Right forelimb (tissue), 1 donor: Measurements from ENCODE around the gene KCNK4.
"Not testable (repeated sequence)": the region's sequence is repeated elsewhere in the genome, so short reads cannot be mapped to it uniquely, and the experiment has no call there.

ENCODE experiments used
- DNase-seq: peaks from one replicate; pipeline ENCODE4 v3.0.0-alpha.2; 2018

Gene KCNK4

DNA sequence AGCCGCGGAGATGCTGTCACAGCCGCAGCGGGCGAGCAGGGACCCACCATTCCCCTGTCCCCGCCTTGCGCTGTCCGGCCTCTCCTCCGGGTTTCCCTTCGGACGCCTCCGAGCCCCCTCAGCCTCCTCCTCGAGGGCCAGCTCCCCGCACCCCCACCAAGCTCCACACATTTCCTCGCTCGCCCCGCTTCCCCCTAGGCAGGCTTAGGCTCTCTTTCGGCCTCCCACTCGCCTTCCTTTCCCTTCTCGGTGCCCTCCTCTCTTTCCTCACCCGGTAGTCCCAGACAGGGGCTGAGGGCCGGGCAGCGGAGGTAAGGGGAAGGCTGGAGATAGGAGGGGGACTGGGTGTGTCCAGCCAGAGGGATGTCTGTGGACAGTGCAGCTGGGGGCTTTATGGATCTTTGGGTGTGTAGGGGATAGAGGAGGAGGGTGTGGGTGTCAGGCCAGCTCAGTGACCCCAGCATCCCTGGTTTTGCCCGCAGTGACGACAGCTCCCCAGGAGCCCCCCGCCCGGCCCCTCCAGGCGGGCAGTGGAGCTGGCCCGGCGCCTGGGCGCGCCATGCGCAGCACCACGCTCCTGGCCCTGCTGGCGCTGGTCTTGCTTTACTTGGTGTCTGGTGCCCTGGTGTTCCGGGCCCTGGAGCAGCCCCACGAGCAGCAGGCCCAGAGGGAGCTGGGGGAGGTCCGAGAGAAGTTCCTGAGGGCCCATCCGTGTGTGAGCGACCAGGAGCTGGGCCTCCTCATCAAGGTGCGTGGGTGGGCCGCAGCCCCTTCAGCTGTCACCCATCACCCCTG, 1.6 kb downstream of the KCNK4 start:
- DNase-seq = no peak

DNA sequence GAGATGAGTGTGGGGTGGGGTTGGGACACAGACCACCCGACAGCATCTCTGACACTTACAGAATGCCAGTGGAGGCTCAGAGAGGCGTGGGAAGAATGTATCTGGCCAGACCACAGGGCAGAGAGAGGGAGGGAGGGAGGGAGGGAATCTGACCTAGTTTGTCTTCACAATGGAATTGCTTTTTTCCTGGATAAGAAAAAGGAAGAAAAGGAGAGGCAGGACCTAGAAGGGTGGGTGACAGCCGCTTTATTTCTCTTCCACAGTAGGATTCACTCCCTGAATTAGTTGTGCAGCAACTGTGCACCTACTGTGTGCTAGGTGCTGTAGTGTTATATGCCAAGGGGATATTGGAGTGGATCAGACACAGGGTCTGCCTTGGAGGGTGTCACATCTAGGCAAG, 3.7 kb downstream of the KCNK4 start:
- DNase-seq = no peak

DNA sequence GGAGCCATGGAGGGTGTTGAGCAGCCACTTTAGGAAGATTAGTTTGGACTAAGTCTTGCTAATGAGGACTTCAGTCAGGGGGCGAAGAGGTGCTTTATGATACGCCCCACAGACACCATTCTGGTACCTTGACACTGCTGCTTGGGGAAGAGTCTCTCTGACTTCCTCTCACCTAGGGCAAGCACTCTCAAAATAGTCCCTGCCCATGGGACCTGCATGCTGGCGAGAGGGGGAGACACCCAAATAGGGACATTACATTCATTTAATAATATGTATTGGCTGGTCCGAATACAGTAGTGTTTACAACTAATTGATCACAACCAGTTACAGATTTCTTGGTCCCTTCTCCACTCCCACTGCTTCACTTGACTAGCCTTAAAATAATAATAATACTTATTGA, 4.7 kb downstream of the KCNK4 start:
- DNase-seq = no peak

DNA sequence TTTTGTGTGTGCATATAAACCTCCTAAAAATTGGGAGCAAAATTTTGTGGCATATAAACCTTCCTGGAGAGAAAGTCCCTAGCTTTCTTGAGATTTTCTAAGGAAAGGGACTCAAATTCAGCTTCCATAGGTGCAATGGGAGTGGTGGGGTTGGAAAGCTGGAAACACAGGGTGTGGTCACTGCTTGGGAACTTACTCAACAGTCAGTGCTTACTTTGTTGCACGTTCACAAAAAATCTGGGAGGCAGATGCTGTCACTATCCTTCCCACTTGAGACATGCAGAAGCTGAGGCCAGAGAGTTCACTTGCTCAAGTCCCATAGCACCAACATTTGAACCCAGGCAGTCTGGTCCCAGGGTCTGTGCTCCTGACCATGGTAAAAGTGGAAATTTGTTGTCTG, 5.1 kb downstream of the KCNK4 start:
- no peak for DNase-seq

DNA sequence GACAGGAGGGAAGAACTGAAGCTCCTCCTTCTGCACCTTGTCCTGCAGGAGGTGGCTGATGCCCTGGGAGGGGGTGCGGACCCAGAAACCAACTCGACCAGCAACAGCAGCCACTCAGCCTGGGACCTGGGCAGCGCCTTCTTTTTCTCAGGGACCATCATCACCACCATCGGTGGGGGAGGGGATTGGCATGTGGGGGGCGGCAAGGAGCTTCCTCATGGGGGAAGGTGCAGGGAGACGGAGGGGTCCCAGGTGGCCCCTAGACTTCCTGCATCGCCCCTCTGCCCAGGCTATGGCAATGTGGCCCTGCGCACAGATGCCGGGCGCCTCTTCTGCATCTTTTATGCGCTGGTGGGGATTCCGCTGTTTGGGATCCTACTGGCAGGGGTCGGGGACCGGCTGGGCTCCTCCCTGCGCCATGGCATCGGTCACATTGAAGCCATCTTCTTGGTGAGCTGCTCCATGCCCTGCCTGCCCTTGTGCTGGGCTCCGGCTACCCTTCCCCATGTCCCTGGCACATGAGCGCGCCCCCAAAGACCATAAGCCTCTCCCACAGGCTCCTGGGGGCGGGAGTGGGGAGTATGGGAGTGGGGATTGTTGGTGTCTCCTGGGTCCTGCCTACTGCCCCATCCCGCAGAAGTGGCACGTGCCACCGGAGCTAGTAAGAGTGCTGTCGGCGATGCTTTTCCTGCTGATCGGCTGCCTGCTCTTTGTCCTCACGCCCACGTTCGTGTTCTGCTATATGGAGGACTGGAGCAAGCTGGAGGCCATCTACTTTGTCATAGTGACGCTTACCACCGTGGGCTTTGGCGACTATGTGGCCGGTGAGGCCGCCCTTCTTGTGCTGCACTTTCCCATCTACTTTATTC, 6.0 kb downstream of the KCNK4 start:
- DNase-seq = no peak

DNA sequence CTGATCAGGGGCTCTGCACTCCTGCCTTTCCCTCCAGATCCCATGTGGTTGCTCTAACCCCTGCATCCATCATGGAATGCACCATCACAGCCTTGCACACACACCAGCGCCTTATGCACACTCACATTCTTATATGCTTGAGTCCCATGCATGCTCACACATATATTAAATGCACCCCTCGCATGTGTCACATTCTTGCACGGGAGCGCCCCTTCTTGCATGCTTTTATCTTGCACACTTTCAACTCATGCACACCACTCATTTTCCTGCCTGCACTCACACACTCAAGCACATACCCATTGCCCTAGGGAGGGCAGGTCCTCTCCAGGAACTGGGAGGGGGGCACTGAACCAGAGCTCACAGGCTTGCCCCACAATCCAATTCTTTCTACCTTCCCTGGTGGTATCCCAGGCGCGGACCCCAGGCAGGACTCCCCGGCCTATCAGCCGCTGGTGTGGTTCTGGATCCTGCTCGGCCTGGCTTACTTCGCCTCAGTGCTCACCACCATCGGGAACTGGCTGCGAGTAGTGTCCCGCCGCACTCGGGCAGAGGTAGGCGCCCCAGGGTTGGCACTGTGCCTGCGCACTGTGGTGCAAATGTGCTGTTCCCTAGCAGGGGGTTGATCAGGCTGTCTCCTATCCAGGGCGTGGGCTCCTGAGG, 6.7 kb downstream of the KCNK4 start:
- no peak for DNase-seq

DNA sequence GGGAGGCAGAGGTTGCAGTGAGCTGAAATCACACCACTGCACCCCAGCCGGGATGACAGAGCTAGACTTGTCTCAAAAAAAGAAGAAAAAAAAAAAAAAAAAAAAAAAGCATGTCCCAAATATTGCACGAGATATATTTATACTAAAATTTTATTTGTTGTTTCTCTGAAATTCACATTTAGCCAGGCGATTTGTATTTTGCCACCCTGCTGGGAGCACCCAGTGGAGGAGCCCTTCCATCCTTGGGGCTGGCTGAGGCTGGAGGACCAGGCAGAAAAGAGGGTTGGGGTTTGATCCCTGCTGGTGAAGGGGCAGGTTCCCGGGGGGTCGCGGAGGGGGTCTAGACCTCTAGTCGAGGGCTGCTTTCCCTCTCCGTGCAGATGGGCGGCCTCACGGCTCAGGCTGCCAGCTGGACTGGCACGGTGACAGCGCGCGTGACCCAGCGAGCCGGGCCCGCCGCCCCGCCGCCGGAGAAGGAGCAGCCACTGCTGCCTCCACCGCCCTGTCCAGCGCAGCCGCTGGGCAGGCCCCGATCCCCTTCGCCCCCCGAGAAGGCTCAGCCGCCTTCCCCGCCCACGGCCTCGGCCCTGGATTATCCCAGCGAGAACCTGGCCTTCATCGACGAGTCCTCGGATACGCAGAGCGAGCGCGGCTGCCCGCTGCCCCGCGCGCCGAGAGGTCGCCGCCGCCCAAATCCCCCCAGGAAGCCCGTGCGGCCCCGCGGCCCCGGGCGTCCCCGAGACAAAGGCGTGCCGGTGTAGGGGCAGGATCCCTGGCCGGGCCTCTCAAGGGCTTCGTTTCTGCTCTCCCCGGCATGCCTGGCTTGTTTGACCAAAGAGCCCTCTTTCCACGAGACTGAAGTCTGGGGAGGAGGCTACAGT, 8.1 kb downstream of the KCNK4 start:
- peak; percentile 78 for DNase-seq

DNA sequence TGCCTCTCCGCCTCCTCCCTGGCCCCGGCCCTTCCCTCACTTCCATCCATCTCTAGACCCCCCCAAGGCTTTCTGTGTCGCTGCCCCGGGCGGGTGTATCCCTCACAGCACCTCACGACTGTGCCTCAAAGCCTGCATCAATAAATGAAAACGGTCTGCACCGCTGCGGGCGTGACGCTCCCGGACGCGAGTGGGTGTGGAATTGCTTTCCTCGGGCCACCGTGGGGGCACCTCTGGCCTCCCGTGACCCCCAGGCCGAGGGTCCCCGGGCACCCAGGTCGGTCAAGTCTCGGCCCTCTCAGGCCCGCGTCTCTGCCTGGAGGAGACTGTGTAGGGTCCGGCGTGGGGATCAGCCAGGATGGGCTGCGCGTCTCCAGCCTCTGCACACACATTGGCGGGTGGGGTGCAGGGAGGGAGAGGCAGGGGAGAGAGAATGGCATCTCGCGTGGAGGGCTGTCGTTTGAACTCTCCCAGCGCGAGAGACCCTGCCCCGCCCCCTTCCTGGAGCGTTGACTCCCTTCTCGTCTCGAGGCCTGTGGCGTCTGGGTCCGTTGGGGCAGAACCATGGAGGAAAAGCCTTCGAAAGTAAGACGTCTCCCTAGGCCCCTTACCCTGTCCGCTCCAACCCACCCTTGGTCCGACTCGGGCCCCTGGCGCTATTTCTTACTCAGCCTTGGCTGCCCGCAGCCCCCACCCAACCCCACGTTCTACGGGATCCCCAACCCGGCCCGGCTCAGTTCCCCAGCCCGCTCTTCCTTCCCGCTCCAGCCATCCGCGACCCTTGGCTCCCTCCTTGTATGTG, 8.9 kb downstream of the KCNK4 start, which contains the start of gene CATSPERZ:
CATSPERZ (plus strand) TSS at position 512 of the 802 bp plus-strand sequence; CDS start at position 565, 53 bp downstream.
- no peak for DNase-seq

DNA sequence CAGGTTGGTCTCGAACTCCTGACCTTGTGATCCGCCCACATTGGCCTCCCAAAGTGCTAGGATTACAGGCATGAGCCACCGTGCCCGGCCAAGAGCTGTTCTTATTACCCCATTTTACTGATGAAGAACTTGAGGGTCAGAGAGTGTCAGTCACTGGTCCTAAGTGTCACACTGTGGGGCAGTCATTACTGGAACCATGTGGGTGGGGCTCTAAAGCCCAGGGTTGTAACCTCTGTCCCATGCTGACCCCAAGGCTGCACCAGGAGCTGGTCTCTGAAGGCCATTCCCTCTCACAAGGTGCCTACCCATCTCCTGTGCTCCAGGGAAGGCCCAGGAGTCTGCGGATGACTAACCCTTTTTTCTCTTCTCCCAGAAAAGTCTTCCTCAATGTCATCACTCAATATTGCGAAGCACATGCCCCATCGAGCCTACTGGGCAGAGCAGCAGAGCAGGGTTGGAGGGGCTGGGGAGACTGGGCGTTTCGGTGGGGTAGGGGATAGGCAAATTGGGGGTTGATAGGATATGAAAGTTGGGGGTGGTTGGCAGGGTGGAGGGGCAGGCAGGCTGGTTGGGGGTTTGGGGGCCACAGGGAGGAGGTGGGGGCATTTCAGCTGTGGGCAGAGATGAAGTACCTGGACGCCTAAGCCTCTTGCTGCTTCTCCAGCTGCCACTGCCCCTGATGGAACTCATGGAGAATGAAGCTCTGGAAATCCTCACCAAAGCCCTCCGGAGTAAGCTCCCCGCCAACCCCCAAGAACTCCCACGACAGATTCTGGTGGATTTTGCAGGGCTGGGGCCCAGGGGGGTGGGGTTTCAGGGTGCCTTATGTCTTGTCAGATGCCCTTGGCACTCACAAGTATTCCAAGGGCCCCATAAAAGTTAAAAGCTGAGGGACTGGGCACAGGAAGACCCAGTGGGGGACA, 12.3 kb downstream of the KCNK4 start:
- DNase-seq = no peak

DNA sequence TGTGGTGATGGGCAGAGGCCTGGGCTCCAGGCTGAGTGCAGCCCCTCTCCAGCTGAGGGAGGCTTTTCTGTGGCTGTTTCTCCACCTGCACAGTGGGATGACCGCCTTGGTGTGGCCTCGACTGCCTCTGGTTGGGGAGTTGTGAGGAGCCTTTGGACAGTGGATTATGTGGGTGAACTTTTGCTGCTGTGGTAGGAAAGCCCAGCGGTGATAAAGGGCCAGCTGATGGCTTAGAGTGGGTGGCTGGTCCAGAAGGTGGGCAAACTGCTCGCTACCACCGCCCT, 12.9 kb downstream of the KCNK4 start:
- no peak for DNase-seq

DNA sequence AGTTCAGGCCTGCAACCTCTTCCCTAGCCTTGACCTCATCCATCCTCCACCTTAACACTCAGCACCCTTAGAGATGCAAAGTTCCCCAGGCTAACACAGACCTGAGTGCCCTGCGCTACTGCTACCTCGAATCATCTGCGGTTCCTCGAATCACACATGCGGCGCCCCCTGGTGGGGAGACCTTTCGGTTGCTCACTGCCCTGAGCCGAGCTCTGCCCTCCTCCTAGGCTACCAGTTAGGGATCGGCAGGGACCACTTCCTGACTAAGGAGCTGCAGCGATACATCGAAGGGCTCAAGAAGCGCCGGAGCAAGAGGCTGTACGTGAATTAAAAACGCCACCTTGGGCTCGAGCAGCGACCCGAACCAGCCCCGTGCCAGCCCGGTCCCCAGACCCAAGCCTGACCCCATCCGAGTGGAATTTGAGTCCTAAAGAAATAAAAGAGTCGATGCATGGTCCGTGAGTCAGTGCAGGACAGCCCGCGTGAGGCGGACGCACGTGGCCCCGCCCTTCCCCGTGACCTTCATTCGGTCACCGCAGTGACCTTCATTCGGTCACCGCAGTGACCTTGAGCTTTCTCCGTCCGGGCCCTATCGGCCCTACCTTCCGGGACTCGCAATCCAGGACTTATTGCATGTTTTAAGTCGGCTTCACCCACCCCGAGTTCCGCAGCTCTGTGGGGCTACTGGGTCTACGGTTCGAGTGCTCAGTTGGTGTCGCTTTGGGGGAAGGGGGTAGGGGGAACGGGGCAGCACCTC, 13.4 kb downstream of the KCNK4 start:
- DNase-seq = peak; percentile 90

DNA sequence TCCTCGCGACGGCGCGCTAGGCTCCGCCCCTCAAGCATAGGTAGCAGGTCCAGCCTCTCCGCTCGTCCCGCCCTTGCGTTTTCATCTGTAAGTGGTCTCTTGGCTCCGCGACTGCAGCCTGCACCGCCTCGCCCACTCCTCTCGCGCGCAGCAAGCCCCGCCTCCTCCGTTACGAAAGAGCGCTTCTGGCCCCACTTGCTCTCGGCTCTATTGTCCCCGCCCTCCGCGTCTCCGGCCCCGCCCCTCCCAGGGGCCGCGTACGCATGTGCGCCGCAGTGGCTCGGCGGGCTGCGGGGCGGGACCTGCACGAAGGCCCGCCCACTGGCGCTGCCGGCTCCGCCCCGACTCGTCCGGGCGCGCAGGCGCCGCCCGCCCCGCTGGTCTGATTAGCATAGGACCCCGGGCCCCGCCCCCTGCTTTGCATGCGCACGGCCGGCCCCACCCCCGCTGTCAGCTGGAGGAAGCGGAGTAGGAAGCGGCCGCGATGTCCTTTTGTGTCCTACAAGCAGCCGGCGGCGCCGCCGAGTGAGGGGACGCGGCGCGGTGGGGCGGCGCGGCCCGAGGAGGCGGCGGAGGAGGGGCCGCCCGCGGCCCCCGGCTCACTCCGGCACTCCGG, 14.1 kb downstream of the KCNK4 start, which contains the start of gene ESRRA:
ESRRA (plus strand) TSS at position 450 of the 616 bp plus-strand sequence. CDS start 1,656 bp downstream, outside the sequence.
- DNase-seq = peak; percentile 99

DNA sequence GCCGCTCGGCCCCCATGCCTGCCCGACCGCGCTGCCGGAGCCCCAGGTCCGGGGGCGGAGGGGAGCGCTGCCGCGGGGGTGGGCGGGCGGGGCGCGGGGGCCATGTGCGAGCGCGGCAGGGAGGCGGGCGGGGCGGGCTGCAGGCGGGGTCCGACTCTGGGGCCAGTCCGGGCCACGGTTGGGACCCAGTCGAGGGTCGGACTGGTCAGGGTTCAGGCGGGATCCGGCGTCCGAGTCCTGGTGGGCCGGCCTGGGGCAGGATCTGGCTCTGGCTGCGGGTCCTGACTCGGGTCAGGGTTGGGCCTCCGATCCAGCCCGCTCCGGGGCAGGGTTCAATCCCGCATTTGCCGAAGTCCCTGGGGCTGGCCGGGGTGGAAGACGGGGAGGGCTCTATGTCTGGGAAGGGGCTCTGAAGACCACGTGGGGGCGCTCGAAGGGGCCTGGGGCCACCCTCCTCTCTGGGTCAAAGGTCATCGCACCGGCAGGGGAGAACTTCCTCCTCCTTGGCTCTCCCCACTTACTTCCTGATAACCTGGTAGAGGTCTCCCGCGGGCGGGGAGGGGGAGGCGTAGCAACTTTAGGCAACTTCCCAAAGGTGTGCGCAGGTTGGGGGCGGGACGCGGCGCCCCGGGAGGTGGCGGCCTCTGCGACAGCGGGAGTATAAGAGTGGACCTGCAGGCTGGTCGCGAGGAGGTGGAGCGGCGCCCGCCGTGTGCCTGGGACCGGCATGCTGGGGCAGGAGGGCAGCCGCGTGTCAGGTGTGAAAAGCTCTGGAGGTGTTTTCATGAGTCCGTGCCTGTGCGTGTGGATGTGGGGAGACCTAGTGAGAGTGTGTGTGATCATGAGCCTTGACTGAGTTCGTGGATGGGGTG, 14.8 kb downstream of the KCNK4 start:
- DNase-seq = peak; percentile 76

DNA sequence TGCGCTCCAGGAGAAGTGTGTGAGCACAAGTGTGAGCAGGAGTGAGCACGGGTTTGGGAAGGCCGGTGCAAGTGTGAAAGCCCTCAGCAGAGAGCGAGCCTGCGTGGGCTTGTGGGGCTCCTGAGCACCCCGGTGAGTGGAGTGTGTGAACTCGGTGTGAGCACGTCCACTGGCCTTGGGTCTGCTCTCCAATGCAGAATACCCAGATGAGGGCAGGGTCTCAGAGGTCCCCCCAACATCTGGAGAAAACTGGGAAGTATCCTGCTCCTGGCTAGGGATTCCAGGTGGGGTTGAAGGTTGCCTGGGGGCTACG, 15.4 kb downstream of the KCNK4 start:
- no peak for DNase-seq

DNA sequence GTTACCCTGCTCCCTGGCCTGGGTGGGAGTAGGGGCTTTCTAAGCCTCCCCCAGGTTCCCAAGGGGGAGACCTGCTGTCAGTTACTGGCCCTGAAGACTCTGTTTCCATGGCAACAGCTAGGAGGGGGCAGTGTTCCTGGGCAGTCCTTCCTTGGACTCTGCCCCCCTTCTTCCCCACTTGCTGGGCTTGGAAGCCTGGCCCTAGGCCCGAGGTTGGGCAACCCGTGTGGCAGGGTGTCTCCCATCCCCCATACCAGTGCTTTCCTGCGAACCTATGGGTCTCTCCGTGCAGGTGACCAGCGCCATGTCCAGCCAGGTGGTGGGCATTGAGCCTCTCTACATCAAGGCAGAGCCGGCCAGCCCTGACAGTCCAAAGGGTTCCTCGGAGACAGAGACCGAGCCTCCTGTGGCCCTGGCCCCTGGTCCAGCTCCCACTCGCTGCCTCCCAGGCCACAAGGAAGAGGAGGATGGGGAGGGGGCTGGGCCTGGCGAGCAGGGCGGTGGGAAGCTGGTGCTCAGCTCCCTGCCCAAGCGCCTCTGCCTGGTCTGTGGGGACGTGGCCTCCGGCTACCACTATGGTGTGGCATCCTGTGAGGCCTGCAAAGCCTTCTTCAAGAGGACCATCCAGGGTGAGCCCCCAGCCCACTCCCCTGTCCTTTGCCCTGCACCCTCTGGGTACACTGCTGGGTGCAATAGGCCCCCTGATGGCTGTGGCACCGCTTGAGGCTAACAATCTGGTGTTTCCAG, 15.9 kb downstream of the KCNK4 start:
- DNase-seq = no peak

DNA sequence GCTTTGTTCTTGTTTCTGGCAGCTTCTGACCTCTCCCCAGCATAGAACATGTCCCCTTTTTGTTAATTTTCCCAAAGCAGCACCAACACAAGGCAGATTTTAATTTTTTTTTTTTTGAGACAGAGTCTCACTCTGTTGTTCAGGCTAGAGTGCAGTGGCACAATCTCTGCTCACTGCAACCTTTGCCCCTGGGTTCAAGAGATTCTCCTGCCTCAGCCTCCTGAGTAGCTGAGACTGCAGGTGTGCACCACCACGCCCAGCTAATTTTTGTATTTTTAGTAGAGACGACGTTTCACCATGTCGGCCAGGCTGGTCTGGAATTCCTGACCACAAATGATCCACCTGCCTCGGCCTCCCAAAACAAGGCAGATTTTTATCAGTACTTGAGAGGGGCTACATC, 16.7 kb downstream of the KCNK4 start:
- not testable (repeated sequence) for DNase-seq

DNA sequence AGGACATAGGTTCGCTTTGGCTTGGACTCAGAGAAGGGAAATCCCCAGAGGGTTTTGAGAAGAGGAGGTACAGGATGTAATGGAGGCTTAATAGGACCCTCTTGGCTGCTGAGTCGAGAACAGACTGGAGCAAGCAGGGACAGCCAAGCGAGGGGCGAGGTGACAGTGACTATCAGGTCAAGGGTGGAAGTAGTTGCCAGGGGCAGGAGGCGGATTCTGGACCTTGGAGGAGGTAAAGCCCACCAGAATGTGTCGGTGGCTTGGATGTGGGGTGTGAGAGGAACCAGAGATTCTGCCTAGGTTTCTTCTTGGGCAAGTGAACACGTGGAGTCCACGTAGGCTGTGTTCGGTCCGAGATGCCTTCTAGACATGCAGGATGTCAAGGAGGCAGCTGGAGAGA, 21.8 kb downstream of the KCNK4 start:
- DNase-seq = no peak
